Duodenal mucosa (tissue), 2 donors: ENCODE results near the gene FST.

Experiments used
- H3K27ac ChIP-seq: one replicate; pipeline ENCODE4 v1.7.0; 2013; ENCODE audit warnings: low read depth, low read length
- H3K27me3 ChIP-seq, 2 donors: one replicate each; pipeline ENCODE4 v1.7.0; 2013; ENCODE audit warnings: low read length in 2 of 2, control low read depth in 1 of 2; ENCODE audit not compliant: insufficient read depth in 2 of 2, control insufficient read depth in 1 of 2
- H3K36me3 ChIP-seq, 2 donors: one replicate each; pipeline ENCODE4 v1.7.0; 2013; ENCODE audit warnings: low read length in 2 of 2, control low read depth in 1 of 2; ENCODE audit not compliant: insufficient read depth in 2 of 2, control insufficient read depth in 1 of 2
- H3K4me1 ChIP-seq, 2 donors: one replicate each; pipeline ENCODE4 v1.7.0; 2013; ENCODE audit warnings: low read length in 2 of 2, control low read depth in 1 of 2; ENCODE audit not compliant: insufficient read depth in 2 of 2, control insufficient read depth in 1 of 2
- H3K4me3 ChIP-seq, 2 donors: one replicate each; pipeline ENCODE4 v1.7.0; 2013; ENCODE audit warnings: low read length in 2 of 2, low read depth in 1 of 2
- H3K9ac ChIP-seq, 2 donors: one replicate each; pipeline ENCODE4 v1.7.0; 2013; ENCODE audit warnings: low read length in 2 of 2, low read depth in 1 of 2
- H3K9me3 ChIP-seq, 2 donors: one replicate each; pipeline ENCODE4 v1.7.0; 2013; ENCODE audit warnings: low read length in 2 of 2, control low read depth in 1 of 2; ENCODE audit not compliant: control insufficient read depth in 1 of 2

Gene FST

DNA sequence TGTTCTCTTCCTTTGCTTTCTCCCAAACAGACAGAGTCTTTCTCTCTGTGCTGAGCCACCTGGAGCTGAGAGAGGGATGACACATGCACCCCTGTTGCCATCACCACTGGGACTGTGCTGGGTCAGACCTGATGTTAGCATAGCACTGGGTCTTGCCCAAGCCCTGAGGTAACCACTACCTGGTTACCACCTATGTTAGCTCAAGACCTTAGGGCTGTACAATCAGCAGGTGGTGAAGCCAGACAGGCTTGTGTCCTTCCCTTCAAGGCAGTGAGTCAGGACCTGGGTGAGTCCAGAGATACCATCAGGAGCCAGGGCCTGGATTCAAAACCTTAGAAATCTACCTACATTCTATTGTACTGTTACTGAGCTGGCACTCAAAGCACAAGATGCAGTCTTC lies 32.1 kb downstream of the FST start:
- H3K4me1 ChIP-seq = no peaks in the 10 kb centered on the region
- no peak overlapping the region for H3K9ac ChIP-seq
- no peak overlapping the region for H3K27ac ChIP-seq
- H3K4me3 ChIP-seq = no peak overlapping the region
- peaks cover 3 to 5% of the 10 kb centered on the region in 2 donors for H3K9me3 ChIP-seq
- no peaks in the 10 kb centered on the region for H3K36me3 ChIP-seq
- no peaks in the 10 kb centered on the region for H3K27me3 ChIP-seq

DNA sequence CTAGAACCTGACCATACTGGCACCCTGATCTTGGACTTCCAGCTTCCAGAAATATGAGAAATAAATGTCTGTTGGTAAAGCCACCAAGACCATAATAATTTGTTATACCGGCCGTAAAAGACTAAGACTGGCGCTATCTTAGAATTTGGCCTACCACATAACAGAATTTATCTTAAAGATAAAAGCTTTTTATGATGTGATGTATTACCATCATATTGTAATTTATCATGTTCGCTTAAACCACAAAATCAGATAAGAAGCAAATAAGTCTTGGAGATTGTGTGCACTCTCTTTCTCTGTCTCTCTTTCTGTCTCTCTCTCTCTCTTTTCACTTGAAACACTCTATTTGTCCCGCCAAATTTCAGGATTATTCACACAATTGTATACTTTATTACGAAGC lies 35.6 kb downstream of the FST start:
- no peak overlapping the region for H3K27ac ChIP-seq
- H3K36me3 ChIP-seq = no peaks in the 10 kb centered on the region
- H3K4me3 ChIP-seq = no peak overlapping the region
- H3K9me3 ChIP-seq = no peaks in the 10 kb centered on the region
- no peaks in the 10 kb centered on the region for H3K4me1 ChIP-seq
- H3K27me3 ChIP-seq = peaks cover 0 to 7% of the 10 kb centered on the region in 2 donors
- H3K9ac ChIP-seq = no peak overlapping the region

DNA sequence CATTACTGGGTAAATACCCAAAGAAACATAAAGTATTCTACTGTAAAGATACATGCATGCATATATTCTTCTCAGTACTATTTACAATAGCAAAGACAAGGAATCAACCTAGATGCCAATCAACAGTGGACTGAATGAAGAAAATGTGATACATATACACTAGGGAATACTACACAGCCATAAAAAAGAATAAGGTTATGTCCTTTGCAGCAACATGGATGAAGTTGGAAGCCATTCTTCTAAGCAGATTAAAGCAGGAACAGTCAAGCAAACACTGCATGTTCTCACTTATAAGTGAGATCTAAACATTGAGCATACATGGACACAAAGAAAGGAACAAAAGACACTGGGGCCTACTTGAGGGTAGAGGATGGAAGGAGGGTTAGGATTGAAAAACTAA lies 40.4 kb downstream of the FST start:
- no peaks in the 10 kb centered on the region for H3K4me1 ChIP-seq
- no peak overlapping the region for H3K4me3 ChIP-seq
- no peak overlapping the region for H3K9ac ChIP-seq
- no peaks in the 10 kb centered on the region for H3K9me3 ChIP-seq
- no peaks in the 10 kb centered on the region for H3K36me3 ChIP-seq
- peaks cover 0 to 7% of the 10 kb centered on the region in 2 donors for H3K27me3 ChIP-seq
- no peak overlapping the region for H3K27ac ChIP-seq
